GM18499 (cell line): ENCODE data around the gene PAFAH2.

Experiments
- ATAC-seq: cut with Tn5 transposase; IDR thresholded peaks from one replicate; pipeline ENCODE4 v1.9.1; 2021; ENCODE audit warnings: moderate number of reproducible peaks; ENCODE audit not compliant: insufficient read depth, unreplicated experiment

PAFAH2 gene

GRCh38 chr1:26015358-26015757 lies 17.5 kb upstream of the PAFAH2 start:
- ATAC-seq, result no peak

- no peak for ATAC-seq
Measured at GRCh38 chr1:26014179-26014578, 16.3 kb upstream of the PAFAH2 start.

GRCh38 chr1:26012864-26013263 lies 15.0 kb upstream of the PAFAH2 start:
- no peak for ATAC-seq

- no peak for ATAC-seq
Measured at GRCh38 chr1:26010825-26011224, 13.0 kb upstream of the PAFAH2 start.

GRCh38 chr1:26009796-26010447 lies 12.1 kb upstream of the PAFAH2 start:
- ATAC-seq, result no peak

- no peak for ATAC-seq
Measured at GRCh38 chr1:26006710-26007109, 8.8 kb upstream of the PAFAH2 start.

GRCh38 chr1:26005434-26006105 lies 7.7 kb upstream of the PAFAH2 start:
- no peak for ATAC-seq

GRCh38 chr1:26003756-26004155 lies 5.9 kb upstream of the PAFAH2 start:
- ATAC-seq, result no peak

GRCh38 chr1:26003262-26003661 lies 5.4 kb upstream of the PAFAH2 start:
- no peak for ATAC-seq

- no peak for ATAC-seq
Measured at GRCh38 chr1:25999041-25999800, 1.4 kb upstream of the PAFAH2 start.

GRCh38 chr1:25996966-25997827 lies 666 bp downstream of the PAFAH2 start:
- ATAC-seq, result no peak

GRCh38 chr1:25994402-25995150 lies 3.3 kb downstream of the PAFAH2 start:
- ATAC-seq, result no peak

- no peak for ATAC-seq
Measured at GRCh38 chr1:25993197-25993951, 4.5 kb downstream of the PAFAH2 start.

- ATAC-seq, result no peak
Measured at GRCh38 chr1:25992689-25993171, 5.1 kb downstream of the PAFAH2 start.

- ATAC-seq, result no peak
Measured at GRCh38 chr1:25991937-25992688, 5.8 kb downstream of the PAFAH2 start.

GRCh38 chr1:25990702-25991395 lies 7.0 kb downstream of the PAFAH2 start:
- ATAC-seq, result no peak

GRCh38 chr1:25990251-25990650 lies 7.6 kb downstream of the PAFAH2 start:
- no peak for ATAC-seq
